ENCODE results near the gene BATF3.

BATF3 gene

GRCh38 chr1:212684521-212685090 is 15.0 kb downstream of the BATF3 start:
- DNase-seq (ENCODE audit: low read depth), result no peak

DNA sequence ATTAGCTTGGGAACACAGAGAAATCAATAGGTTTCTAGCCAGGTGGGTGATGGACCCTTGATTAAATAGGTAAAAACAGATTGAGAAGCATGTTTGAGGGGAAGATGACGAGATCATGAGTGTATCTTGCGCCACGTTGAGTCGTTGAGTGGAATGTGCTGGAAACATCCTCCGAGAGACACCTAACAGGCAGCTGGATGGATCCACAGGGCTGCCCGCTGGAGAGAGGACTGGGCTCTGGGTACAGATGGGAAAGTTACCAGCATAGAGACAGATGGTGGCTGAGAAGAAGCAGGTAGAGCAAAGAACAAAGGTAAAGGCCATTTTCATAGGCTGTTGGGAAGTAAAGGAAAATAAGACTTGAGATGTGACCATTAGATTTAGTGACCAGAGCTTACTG is 15.6 kb downstream of the BATF3 start:
- DNase-seq (ENCODE audit: low read depth), result no peak

GRCh38 chr1:212683357-212683722 is 16.3 kb downstream of the BATF3 start:
- no peak for DNase-seq (ENCODE audit: low read depth)

GRCh38 chr1:212680680-212681389 is 18.8 kb downstream of the BATF3 start:
- DNase-seq (ENCODE audit: low read depth), result no peak

- DNase-seq (ENCODE audit: low read depth), result no peak
These were observed 20.9 kb downstream of the BATF3 start for GRCh38 chr1:212678456-212679410.

GRCh38 chr1:212677573-212677972 is 22.1 kb downstream of the BATF3 start:
- DNase-seq (ENCODE audit: low read depth), result no peak

- DNase-seq (ENCODE audit: low read depth), result no peak
These were observed 22.5 kb downstream of the BATF3 start for GRCh38 chr1:212677136-212677535.

GRCh38 chr1:212675675-212676074 is 24.0 kb downstream of the BATF3 start:
- DNase-seq (ENCODE audit: low read depth), result no peak

DNA sequence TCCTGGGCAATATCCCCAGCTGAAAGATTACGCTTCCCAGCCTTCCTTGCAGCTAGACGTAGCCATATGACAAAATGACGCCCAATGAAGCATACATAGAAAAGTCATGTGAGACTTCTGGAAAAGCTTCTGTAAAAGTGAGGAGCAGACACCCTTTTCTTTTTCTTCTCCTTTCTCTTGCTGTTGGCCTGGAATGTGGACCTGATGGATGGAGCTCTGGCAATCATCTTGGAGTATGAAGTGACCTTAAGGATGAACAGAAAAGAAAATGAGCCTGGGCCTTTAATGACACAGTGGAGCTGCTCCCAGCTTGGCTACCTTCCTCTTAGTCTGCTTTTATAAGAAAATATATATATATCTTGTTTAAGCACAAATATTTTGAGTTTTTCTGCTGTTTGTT is 24.8 kb downstream of the BATF3 start:
- no peak for DNase-seq (ENCODE audit: low read depth)

DNA sequence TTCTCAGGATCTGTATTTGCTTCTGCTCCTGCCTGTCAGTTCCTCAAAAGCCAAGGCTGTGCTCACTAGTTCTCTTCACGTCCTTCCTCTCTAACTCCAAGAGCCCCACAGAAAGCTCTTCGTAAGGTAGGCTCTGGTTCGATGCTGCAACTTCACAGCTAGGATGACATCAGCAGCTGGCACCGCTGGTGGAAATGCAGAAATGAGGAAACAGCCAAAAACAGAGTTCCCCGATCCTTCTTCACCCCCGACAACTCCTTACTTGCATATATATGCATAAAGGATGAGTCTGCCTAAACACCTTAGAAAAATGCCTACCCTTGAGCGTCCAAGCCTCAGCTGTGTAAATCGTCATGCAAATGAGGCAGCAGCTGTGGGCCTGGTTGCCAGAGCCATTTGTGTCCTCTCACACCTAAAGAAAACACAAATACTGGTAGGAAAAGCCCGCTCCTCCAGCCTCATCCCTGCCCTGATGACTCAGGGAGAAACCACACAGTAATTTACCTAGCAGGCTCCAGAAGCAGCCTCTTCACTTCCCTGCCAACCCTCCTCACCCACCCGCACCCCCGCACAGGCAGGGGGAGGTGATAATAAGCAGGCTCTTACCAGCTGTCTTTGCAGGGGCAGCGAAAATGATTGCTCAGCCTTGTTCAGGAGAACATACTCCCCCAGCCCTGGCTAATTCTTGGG is 28.2 kb downstream of the BATF3 start:
- no peak for DNase-seq (ENCODE audit: low read depth)

- no peak for DNase-seq (ENCODE audit: low read depth)
These were observed 28.8 kb downstream of the BATF3 start for GRCh38 chr1:212670882-212671281.

DNA sequence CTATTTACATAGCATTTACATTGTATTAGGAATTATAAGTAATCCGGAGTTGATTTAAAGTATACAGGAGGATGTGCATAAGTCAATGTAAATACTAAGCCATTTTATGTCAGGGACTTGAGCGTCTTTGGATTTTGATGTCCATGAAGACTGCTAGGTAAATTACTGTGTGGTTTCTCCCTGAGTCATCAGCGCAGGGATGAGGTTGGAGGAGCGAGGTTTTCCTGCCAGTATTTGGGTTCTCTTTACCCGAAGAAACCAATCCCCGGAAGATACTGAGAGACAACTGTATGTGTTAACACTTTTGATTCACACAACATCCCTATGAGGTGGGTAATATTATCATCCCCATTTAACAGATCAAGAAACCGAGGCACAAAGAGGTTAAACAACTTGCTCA is 29.3 kb downstream of the BATF3 start:
- no peak for DNase-seq (ENCODE audit: low read depth)

GRCh38 chr1:212669600-212669999 is 30.0 kb downstream of the BATF3 start:
- no peak for DNase-seq (ENCODE audit: low read depth)

DNA sequence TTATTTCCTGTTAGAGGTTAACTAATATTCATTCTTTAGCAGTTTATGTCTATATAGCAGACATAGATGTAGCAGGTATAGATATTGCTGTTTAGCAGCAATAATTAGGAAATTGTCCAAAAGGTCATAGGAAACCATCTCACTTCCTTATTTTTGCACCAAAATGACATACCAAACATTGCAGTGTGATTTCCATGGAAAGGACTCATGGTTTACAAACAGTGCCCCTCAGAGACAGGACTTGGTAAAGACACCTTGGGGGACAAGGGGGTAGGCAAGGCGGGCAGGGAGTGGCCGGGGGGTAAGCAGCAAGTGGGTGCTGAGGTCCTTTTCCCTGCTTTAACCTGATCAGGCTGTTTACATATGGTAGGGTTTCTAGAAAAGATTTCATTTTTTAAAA is 30.5 kb downstream of the BATF3 start:
- DNase-seq (ENCODE audit: low read depth), result no peak

- DNase-seq (ENCODE audit: low read depth), result no peak
These were observed 31.2 kb downstream of the BATF3 start for GRCh38 chr1:212668477-212668876.

GRCh38 chr1:212667223-212668139 is 32.2 kb downstream of the BATF3 start:
- DNase-seq (ENCODE audit: low read depth), result no peak

DNA sequence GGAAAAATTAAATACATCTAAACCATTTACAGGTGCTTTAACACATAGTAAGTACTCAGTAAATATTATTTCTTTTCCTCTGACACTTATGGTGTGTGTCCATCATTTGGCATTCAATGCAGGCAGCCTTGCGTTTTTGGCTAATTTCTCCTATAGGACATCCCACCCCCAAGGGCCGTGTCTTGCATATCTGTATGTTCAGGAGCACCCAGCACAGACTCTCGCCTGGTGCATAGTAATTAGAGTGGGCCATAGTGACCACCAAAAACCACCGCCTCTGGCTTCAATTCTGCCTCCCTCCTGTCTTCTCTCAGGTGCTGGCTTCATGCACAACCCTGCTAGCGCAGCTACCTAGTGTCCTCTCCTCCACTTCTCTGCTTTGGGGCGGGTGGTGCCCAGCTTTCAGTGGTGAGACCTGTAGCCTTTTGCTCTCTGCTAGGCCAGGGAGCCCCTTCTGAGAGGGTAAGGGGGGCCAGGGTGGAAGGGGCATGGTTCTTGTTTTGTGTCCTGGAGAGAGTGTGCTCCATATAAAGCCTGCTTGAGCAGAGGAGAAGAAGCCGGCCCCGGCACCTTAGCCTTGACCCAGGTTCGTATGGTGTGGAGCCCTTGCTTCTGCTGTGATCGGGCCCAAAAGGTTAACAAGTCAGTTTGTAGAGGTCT is 33.4 kb downstream of the BATF3 start:
- DNase-seq (ENCODE audit: low read depth), result no peak

DNA sequence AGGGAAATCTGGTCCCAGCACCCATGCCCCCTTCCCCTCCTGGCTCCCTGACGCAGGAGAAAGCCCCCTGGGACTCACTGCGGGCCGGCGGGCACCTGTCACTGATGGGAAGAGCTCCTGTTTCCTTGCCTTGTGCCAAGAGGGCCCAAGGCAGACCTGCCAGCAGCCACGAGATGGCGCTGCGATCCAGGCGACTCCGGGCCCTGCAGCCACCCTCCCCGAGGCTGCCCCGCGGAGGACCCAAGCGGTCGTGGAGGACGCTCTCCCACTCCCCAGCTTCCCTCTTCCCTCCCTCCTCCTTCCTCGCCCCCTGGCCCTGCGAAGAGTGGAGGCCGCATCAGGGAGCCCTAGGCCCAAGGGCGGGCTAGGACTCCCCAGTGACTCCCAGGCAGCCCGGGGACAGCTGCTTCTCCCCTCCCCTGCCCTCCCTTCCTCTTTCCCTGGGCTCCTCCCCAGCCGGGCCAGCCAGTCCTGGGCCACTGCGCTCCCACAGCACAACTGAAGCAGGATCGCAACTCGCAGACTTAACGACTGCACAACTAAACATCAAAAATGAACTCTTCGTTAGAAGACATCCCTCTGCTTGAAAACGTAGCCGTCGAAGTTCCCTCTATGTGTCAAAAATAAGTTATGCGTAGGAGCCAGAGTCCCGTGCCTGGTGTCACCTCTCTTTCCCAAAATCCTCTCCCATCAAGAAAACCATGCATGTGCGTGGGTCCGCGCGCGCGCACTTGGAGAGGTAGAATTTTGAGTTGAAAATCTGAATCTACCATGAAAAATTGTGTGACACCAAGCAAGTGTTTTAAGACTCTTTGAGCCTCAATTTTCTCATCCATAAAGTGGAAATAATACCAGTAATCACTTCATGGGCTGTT is 34.2 kb downstream of the BATF3 start:
- peak; percentile 64 for DNase-seq (ENCODE audit: low read depth)

DNA sequence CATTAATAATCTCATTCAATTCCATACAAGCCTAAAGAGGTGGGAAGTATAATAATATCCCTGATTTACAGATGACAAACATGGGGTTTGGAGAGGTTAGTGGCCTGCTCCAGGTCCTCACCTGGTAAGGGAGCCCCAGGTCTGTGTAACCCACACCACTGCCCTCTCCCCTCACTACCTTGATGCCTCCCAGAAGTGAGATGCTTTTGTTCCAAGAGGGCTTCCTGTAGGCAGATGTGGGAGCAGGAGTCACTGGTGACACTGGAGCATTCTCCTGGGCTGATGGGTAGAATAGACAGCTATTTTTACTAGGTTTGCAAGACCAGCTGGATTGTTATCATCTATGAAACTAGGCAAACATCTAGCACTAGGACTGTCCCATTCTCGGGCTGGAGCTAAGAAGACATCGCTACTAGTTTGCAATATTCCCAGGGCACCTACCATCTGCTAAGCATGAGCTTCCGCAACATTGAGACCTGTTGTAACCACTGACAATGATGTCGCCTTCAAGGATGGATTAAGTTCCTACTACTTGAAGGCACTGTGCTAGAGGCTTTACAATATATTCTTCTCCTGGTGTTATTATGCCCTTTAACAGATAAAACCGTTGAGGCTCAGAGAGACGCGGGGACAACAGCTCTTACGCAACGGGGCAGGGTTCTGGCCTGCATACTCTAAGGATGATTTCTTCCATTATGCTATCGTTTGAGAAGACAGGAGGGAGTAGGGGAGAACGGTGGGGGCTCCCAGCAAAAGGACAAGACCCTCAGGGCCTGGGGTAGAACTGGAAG is 35.0 kb downstream of the BATF3 start:
- DNase-seq (ENCODE audit: low read depth), result no peak
